ENCODE results near the gene INIP.

The INIP gene

GRCh38 chr9:112760821-112761220 lies 42.9 kb upstream of the INIP start:
- H3K27me3 ChIP-seq (replicated peaks; ENCODE audit: insufficient read depth, low read length) = no peaks in the 10 kb centered on the region
- H2AFZ ChIP-seq (ENCODE audit: low read length) = no peak overlapping the region
- no peak overlapping the region for H3K27ac ChIP-seq (ENCODE audit: low read length)
- H3K36me3 ChIP-seq (replicated peaks; ENCODE audit: insufficient read depth, low read length) = no peaks in the 10 kb centered on the region
- peaks cover 24% of the 10 kb centered on the region for H3K79me2 ChIP-seq (ENCODE audit: low read length)
- H3K9me2 ChIP-seq (replicated peaks; ENCODE audit: insufficient read depth, low read length) = no peaks in the 10 kb centered on the region
- TF ChIP-seq CTCF (IDR thresholded peaks at IDR 0.05; ENCODE audit: low read length) = no peak
- TF ChIP-seq EZH2phosphoT487 (IDR thresholded peaks at IDR 0.05; ENCODE audit: low read length) = no peak
- TF ChIP-seq EZH2 (optimal IDR thresholded peaks at IDR 0.05; ENCODE audit: low read depth, low read length) = no peak
- H3K4me3 ChIP-seq (ENCODE audit: low read length) = no peak overlapping the region
- H3K4me2 ChIP-seq (ENCODE audit: low read depth, low read length) = no peak overlapping the region
- H3K9me3 ChIP-seq (replicated peaks; ENCODE audit: insufficient read depth, low read length) = no peaks in the 10 kb centered on the region
- no peaks in the 10 kb centered on the region for H3K4me1 ChIP-seq (ENCODE audit: low read length)
- H3F3A ChIP-seq (ENCODE audit: insufficient read depth, low read length) = no peaks in the 10 kb centered on the region
- no peak overlapping the region for H3K9ac ChIP-seq (ENCODE audit: low read length)
- H4K20me1 ChIP-seq (ENCODE audit: insufficient read depth, low read length) = no peaks in the 10 kb centered on the region
- DNase-seq = no peak

GRCh38 chr9:112757940-112758339 lies 40.0 kb upstream of the INIP start:
- DNase-seq = no peak
- Histone ChIP-seq H3K9me3 (replicated peaks; ENCODE audit: insufficient read depth, low read length) (no peaks in the 10 kb centered on the region), H3K9ac (ENCODE audit: low read length) (no peak overlapping the region), H3K79me2 (ENCODE audit: low read length) (peaks cover 36% of the 10 kb centered on the region), H3K27me3 (replicated peaks; ENCODE audit: insufficient read depth, low read length) (no peaks in the 10 kb centered on the region), H4K20me1 (ENCODE audit: insufficient read depth, low read length) (no peaks in the 10 kb centered on the region), H3K4me2 (ENCODE audit: low read depth, low read length) (no peak overlapping the region), H3K4me3 (ENCODE audit: low read length) (no peak overlapping the region), H3K27ac (ENCODE audit: low read length) (no peak overlapping the region), H3F3A (ENCODE audit: insufficient read depth, low read length) (no peaks in the 10 kb centered on the region), H2AFZ (ENCODE audit: low read length) (no peak overlapping the region), H3K36me3 (replicated peaks; ENCODE audit: insufficient read depth, low read length) (no peaks in the 10 kb centered on the region), H3K9me2 (replicated peaks; ENCODE audit: insufficient read depth, low read length) (no peaks in the 10 kb centered on the region), H3K4me1 (ENCODE audit: low read length) (no peaks in the 10 kb centered on the region)
- TF ChIP-seq EZH2phosphoT487 (IDR thresholded peaks at IDR 0.05; ENCODE audit: low read length) (no peak), CTCF (IDR thresholded peaks at IDR 0.05; ENCODE audit: low read length) (no peak), EZH2 (optimal IDR thresholded peaks at IDR 0.05; ENCODE audit: low read depth, low read length) (no peak)

- no peaks in the 10 kb centered on the region for H4K20me1 ChIP-seq (ENCODE audit: insufficient read depth, low read length)
- H3K4me2 ChIP-seq (ENCODE audit: low read depth, low read length) = no peak overlapping the region
Observed at GRCh38 chr9:112757282-112757883, 39.5 kb upstream of the INIP start.

More at GRCh38 chr9:112757282-112757883, 39.5 kb upstream of the INIP start:
- Histone ChIP-seq H3K9ac (ENCODE audit: low read length) (no peak overlapping the region), H3K4me3 (ENCODE audit: low read length) (no peak overlapping the region), H3K27ac (ENCODE audit: low read length) (no peak overlapping the region), H3K79me2 (ENCODE audit: low read length) (peaks cover 42% of the 10 kb centered on the region), H3K36me3 (replicated peaks; ENCODE audit: insufficient read depth, low read length) (no peaks in the 10 kb centered on the region), H3K4me1 (ENCODE audit: low read length) (no peaks in the 10 kb centered on the region), H2AFZ (ENCODE audit: low read length) (no peak overlapping the region), H3F3A (ENCODE audit: insufficient read depth, low read length) (no peaks in the 10 kb centered on the region), H3K9me2 (replicated peaks; ENCODE audit: insufficient read depth, low read length) (no peaks in the 10 kb centered on the region), H3K9me3 (replicated peaks; ENCODE audit: insufficient read depth, low read length) (no peaks in the 10 kb centered on the region), H3K27me3 (replicated peaks; ENCODE audit: insufficient read depth, low read length) (no peaks in the 10 kb centered on the region)
- no peak for DNase-seq
- TF ChIP-seq EZH2 (optimal IDR thresholded peaks at IDR 0.05; ENCODE audit: low read depth, low read length) = no peak
- TF ChIP-seq EZH2phosphoT487 (IDR thresholded peaks at IDR 0.05; ENCODE audit: low read length) = no peak
- no peak for TF ChIP-seq CTCF (IDR thresholded peaks at IDR 0.05; ENCODE audit: low read length)

Measured in MM.1S (cell line).